ENCODE measurements around the gene GCH1. TPM values are rescaled to one million over a fixed set of nuclear protein-coding genes. Genes with fewer than 3 reads are reported as not detected.

The GCH1 gene
- total RNA-seq, 1 experiment from 2014 or later: 7.1 TPM

DNA sequence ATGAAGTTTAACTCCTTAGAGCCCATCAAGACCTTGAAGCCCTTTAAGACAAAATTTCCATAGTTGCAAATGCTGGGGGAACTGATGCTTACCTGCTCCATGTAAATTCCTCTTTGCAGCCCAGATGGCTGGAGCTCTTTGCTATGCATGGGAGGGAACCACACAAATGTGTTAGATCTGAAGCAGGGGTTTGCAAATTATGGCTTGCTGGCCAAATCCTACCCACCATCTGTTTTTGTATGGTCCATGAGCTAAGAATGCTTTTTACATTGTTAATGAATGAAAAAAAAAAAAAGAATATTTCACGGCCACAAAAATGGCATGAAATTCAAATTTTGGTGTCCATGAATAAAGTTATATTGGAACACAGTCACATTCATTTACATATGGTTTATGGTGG lies 74.6 kb downstream of the GCH1 start:
- H3K27me3 Mint-ChIP-seq (ENCODE audit: insufficient read depth, unreplicated experiment): no peaks in the 10 kb centered on the region
- BruUV-seq (replicated peaks): no TSS peak
- DNase-seq (ENCODE audit: unreplicated experiment): no peak
- H3K4me3 Mint-ChIP-seq (ENCODE audit: unreplicated experiment): no peak overlapping the region
- H3K9me3 Mint-ChIP-seq (ENCODE audit: unreplicated experiment): peaks cover 16% of the 10 kb centered on the region
- ChIA-PET CTCF (interaction anchor here (0.6 to 0.9 kb wide), 2 partner anchors 53 to 210 kb away, joined by 3 read pairs; no protein-coding TSS in a partner anchor), POLR2A (no interaction called here)
- TF ChIP-seq, protein P1, sequence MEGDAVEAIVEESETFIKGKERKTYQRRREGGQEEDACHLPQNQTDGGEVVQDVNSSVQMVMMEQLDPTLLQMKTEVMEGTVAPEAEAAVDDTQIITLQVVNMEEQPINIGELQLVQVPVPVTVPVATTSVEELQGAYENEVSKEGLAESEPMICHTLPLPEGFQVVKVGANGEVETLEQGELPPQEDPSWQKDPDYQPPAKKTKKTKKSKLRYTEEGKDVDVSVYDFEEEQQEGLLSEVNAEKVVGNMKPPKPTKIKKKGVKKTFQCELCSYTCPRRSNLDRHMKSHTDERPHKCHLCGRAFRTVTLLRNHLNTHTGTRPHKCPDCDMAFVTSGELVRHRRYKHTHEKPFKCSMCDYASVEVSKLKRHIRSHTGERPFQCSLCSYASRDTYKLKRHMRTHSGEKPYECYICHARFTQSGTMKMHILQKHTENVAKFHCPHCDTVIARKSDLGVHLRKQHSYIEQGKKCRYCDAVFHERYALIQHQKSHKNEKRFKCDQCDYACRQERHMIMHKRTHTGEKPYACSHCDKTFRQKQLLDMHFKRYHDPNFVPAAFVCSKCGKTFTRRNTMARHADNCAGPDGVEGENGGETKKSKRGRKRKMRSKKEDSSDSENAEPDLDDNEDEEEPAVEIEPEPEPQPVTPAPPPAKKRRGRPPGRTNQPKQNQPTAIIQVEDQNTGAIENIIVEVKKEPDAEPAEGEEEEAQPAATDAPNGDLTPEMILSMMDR (IDR thresholded peaks at IDR 0.05; ENCODE audit: unreplicated experiment): no peak
- no peaks in the 10 kb centered on the region for H3K36me3 Mint-ChIP-seq (ENCODE audit: insufficient read depth, unreplicated experiment)
- no peaks in the 10 kb centered on the region for H3K4me1 Mint-ChIP-seq (ENCODE audit: insufficient read depth, unreplicated experiment)
- intact Hi-C loops (cut with micrococcal nuclease): no loop called here
- no peak overlapping the region for H3K27ac Mint-ChIP-seq (ENCODE audit: low read depth, unreplicated experiment)

DNA sequence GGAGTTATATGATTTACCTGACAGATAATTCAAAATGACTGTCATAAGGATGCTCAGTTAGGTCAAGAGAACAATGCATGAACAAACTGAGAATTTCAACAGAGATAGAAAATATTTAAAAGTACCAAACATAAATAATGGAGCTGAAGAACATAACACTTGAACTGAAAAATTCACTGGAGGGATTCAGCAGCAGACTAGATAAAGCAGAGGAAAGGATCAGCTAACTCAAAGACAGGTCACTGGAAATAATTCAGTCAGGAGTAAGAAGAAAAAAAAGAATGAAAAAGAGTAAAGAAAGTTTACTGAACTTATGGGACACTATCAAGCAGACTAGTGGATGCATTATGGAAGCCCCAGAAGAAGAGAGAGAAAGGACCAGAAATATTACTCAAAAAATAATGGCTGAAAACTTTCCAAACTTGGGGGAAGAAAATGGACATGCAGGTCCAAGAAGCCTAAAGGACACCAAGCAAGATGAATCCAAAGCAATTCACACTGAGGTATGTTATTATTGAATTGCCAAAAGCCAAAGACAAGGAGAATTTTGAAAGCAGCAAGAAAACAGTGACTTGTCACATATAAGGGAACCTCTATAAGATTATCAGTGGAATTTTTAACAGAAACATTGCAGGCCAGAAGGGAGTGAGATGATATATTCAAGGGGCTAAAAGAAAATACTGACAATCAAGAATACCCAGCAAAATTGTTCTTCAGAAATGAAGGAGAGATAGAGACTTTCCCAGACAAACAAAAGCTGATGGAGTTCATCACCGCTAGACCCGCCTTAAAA lies 78.7 kb downstream of the GCH1 start:
- Mint-ChIP-seq H3K36me3 (ENCODE audit: insufficient read depth, unreplicated experiment) (no peaks in the 10 kb centered on the region), H3K27me3 (ENCODE audit: insufficient read depth, unreplicated experiment) (peaks cover 15% of the 10 kb centered on the region), H3K4me1 (ENCODE audit: insufficient read depth, unreplicated experiment) (no peaks in the 10 kb centered on the region), H3K9me3 (ENCODE audit: unreplicated experiment) (peaks cover 16% of the 10 kb centered on the region), H3K27ac (ENCODE audit: low read depth, unreplicated experiment) (no peak overlapping the region), H3K4me3 (ENCODE audit: unreplicated experiment) (no peak overlapping the region)
- intact Hi-C loops (cut with micrococcal nuclease): no loop called here
- no peak for DNase-seq (ENCODE audit: unreplicated experiment)
- no TSS peak for BruUV-seq (replicated peaks)
- CTCF ChIA-PET: interaction anchor here (0.5 kb wide), 1 partner anchor 42 kb away, joined by 3 read pairs; no protein-coding TSS in a partner anchor
- TF ChIP-seq, protein P1 (IDR thresholded peaks at IDR 0.05; ENCODE audit: unreplicated experiment): no peak
- POLR2A ChIA-PET: no interaction called here

DNA sequence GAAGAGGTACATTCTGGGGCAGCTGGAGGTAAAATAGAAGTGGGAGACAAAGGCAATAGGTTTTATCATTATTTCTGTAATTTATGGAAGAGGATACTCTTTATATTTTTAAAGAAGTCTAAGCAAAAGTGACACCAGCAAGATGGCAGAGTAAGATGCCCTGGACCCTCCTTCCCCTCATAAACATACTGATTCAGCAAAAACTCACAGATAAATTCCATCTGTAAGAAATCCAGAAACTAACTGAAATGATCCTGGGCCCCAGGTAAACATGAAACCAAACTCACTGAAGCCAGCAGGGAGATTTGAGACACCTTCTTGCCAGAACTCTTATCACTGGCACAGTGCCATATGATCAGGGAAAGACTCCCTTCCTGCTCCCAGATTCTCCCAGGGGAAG lies 79.9 kb downstream of the GCH1 start:
- ChIA-PET POLR2A (no interaction called here), CTCF (no interaction called here)
- intact Hi-C loops (cut with micrococcal nuclease): no loop called here
- no peaks in the 10 kb centered on the region for H3K36me3 Mint-ChIP-seq (ENCODE audit: insufficient read depth, unreplicated experiment)
- no TSS peak for BruUV-seq (replicated peaks)
- H3K9me3 Mint-ChIP-seq (ENCODE audit: unreplicated experiment): peaks cover 16% of the 10 kb centered on the region
- H3K27ac Mint-ChIP-seq (ENCODE audit: low read depth, unreplicated experiment): no peak overlapping the region
- no peak for DNase-seq (ENCODE audit: unreplicated experiment)
- H3K27me3 Mint-ChIP-seq (ENCODE audit: insufficient read depth, unreplicated experiment): peaks cover 15% of the 10 kb centered on the region
- TF ChIP-seq, protein P1 (IDR thresholded peaks at IDR 0.05; ENCODE audit: unreplicated experiment): no peak
- H3K4me3 Mint-ChIP-seq (ENCODE audit: unreplicated experiment): no peak overlapping the region
- no peaks in the 10 kb centered on the region for H3K4me1 Mint-ChIP-seq (ENCODE audit: insufficient read depth, unreplicated experiment)

DNA sequence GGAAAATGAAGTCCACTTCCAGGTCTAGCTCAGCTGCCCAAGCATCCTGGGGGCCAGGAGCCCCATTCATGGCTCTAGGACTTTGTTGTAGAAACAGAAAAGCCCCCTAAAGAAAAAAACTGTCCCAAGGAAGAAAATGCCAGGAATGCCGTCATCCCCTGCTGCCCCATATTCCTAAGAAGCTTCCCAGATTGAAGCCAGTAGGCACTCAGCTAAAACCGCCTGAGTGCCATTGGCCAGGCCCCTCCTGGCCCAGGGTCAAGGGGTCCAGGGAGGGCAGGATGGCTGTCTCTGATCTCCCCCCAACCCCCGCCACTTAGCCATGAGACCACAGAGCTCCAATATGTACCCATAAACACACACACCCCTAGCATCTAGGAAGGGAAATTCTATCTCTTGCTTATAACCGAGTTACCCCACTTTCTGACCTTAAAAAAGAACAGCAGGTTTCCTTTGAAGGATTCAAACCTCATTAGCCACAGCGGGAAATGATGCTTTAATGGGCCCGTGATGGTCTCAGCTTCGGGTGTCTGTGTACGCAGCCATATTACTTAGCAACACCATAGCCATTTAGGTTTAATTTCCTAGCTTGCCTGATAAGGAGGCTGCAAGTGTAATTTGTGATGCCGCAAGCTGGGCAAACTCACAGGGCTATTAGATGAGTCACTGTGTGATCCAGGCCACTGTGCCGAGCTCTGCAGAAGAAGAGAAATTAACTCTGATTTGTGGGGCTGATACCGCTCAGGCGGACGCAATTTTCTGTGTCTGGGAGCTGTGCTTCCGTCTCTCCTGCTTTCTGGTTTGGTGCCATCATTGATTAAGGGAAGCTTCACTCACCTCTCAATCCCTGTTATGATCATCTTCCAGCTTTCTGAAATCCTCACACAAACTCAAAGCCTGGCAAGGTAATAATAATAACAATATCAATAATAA lies 84.2 kb downstream of the GCH1 start:
- DNase-seq (ENCODE audit: unreplicated experiment): peak; percentile 20
- ChIA-PET POLR2A (no interaction called here), CTCF (interaction anchor here (0.7 to 3.9 kb wide), 4 partner anchors 11 to 70 kb away, joined by 3 to 20 read pairs (median 3); no protein-coding TSS in a partner anchor)
- peaks cover under 1% of the 10 kb centered on the region for H3K9me3 Mint-ChIP-seq (ENCODE audit: unreplicated experiment)
- no peak overlapping the region for H3K4me3 Mint-ChIP-seq (ENCODE audit: unreplicated experiment)
- TF ChIP-seq, protein P1 (IDR thresholded peaks at IDR 0.05; ENCODE audit: unreplicated experiment): no peak
- no TSS peak for BruUV-seq (replicated peaks)
- H3K27me3 Mint-ChIP-seq (ENCODE audit: insufficient read depth, unreplicated experiment): peaks cover 15% of the 10 kb centered on the region
- no peak overlapping the region for H3K27ac Mint-ChIP-seq (ENCODE audit: low read depth, unreplicated experiment)
- no peaks in the 10 kb centered on the region for H3K4me1 Mint-ChIP-seq (ENCODE audit: insufficient read depth, unreplicated experiment)
- no peaks in the 10 kb centered on the region for H3K36me3 Mint-ChIP-seq (ENCODE audit: insufficient read depth, unreplicated experiment)
- intact Hi-C loops (cut with micrococcal nuclease): no loop called here

Measured in MCF 10A (cell line).